HG03521 (cell line): ENCODE data around the gene SDHC.
A peak's percentile ranks its signal among the peaks of the same experiment; 100 is the strongest.
"Not testable (repeated sequence)": the region's sequence is repeated elsewhere in the genome, so short reads cannot be mapped to it uniquely, and the experiment has no call there.

Experiments used
- ATAC-seq: cut with Tn5 transposase; IDR thresholded peaks from one replicate; pipeline ENCODE4 v1.9.1; 2021; ENCODE audit warnings: mild to moderate bottlenecking, moderate library complexity; ENCODE audit not compliant: unreplicated experiment

Gene SDHC

GRCh38 chr1:161381707-161382106, 67.5 kb downstream of the SDHC start:
- no peak for ATAC-seq

GRCh38 chr1:161382214-161383019, 68.2 kb downstream of the SDHC start:
- no peak for ATAC-seq

- no peak for ATAC-seq
Measured at GRCh38 chr1:161388639-161389038, 74.5 kb downstream of the SDHC start.

GRCh38 chr1:161389158-161389557, 75.0 kb downstream of the SDHC start:
- ATAC-seq = not testable (repeated sequence)

- ATAC-seq = peak; percentile 91
Measured at GRCh38 chr1:161389691-161390558, 75.7 kb downstream of the SDHC start.

GRCh38 chr1:161390559-161390858, 76.3 kb downstream of the SDHC start:
- no peak for ATAC-seq

- ATAC-seq = not testable (repeated sequence)
Measured at GRCh38 chr1:161391136-161391535, 77.0 kb downstream of the SDHC start.

- no peak for ATAC-seq
Measured at GRCh38 chr1:161391611-161392010, 77.4 kb downstream of the SDHC start.

GRCh38 chr1:161393151-161393550, 79.0 kb downstream of the SDHC start:
- ATAC-seq = no peak

- not testable (repeated sequence) for ATAC-seq
Measured at GRCh38 chr1:161397038-161397437, 82.9 kb downstream of the SDHC start.

- ATAC-seq = no peak
Measured at GRCh38 chr1:161398900-161399256, 84.7 kb downstream of the SDHC start.

GRCh38 chr1:161399257-161399998, 85.2 kb downstream of the SDHC start:
- peak; percentile 68 for ATAC-seq

GRCh38 chr1:161402446-161402845, 88.3 kb downstream of the SDHC start:
- ATAC-seq = no peak

GRCh38 chr1:161404051-161404597, 89.9 kb downstream of the SDHC start:
- ATAC-seq = no peak

- ATAC-seq = not testable (repeated sequence)
Measured at GRCh38 chr1:161406551-161406950, 92.4 kb downstream of the SDHC start.

- ATAC-seq = no peak
Measured at GRCh38 chr1:161407451-161407985, 93.3 kb downstream of the SDHC start.

GRCh38 chr1:161408429-161409052, 94.4 kb downstream of the SDHC start:
- no peak for ATAC-seq

GRCh38 chr1:161409848-161410635, 95.9 kb downstream of the SDHC start:
- ATAC-seq = not testable (repeated sequence)

GRCh38 chr1:161410636-161410970, 96.4 kb downstream of the SDHC start:
- not testable (repeated sequence) for ATAC-seq
